A549 (cell line): Measurements from ENCODE around the gene KRT35.

ENCODE experiments used
- CBX2 ChIP-seq: fragments of 200-600 bp; sonication (generic); IDR thresholded peaks from 2 replicates; pipeline ENCODE4 v1.6.1; 2016; ENCODE audit warnings: low read depth, mild to moderate bottlenecking, borderline replicate concordance
- CEBPB ChIP-seq, 2 experiments: fragments of >200 bp in 1 of 2; sonication (Bioruptor Twin) in 1 of 2; formaldehyde crosslinking in 1 of 2; IDR thresholded peaks; 2 replicates each; pipeline ENCODE4 v1.6.1; 2012 to 2016
- ESRRA ChIP-seq: fragments of 150-350 bp; IDR thresholded peaks from 2 replicates; pipeline ENCODE4 v1.6.1; 2014; ENCODE audit warnings: mild to moderate bottlenecking, low read length, borderline replicate concordance
- HOXB13 ChIP-seq: fragments of 250-450 bp; sonication (Bioruptor Pico); IDR thresholded peaks from 2 replicates; pipeline ENCODE4 v1.5.0; 2020; ENCODE audit warnings: low read depth, mild to moderate bottlenecking, moderate library complexity
- JUN ChIP-seq, 2 experiments: fragments of >200 bp; sonication (Bioruptor Twin); formaldehyde crosslinking; IDR thresholded peaks; 2 replicates in 1 of 2; 3 replicates in 1 of 2; pipeline ENCODE4 v1.6.1; 2016 to 2017
- PHF8 ChIP-seq: fragments of 200-600 bp; sonication (generic); IDR thresholded peaks from 2 replicates; pipeline ENCODE4 v1.6.1; 2016; ENCODE audit warnings: low read depth, mild to moderate bottlenecking, antibody characterized with exemption, moderate library complexity, borderline replicate concordance
- POLR2A ChIP-seq: IDR thresholded peaks from 2 replicates; pipeline ENCODE4 v1.6.1; 2012; ENCODE audit warnings: mild to moderate bottlenecking, low read length
- RFX5 ChIP-seq: fragments of 450-650 bp; IDR thresholded peaks from 2 replicates; pipeline ENCODE4 v1.7.1; 2014; ENCODE audit warnings: antibody characterized with exemption, mild to moderate bottlenecking, moderate library complexity
- SMC3 ChIP-seq: fragments of >200 bp; sonication (Bioruptor Twin); formaldehyde crosslinking; IDR thresholded peaks from 3 replicates; pipeline ENCODE4 v1.6.1; 2018; ENCODE audit warnings: inconsistent platforms
- ZNF302 ChIP-seq: fragments of 250-450 bp; sonication (Bioruptor Pico); IDR thresholded peaks from 2 replicates; pipeline ENCODE4 v1.9.0; 2021; ENCODE audit warnings: inconsistent platforms, mild to moderate bottlenecking, moderate library complexity
- ZSCAN20 ChIP-seq: fragments of 250-450 bp; sonication (Bioruptor Pico); IDR thresholded peaks from 2 replicates; pipeline ENCODE4 v1.8.0; 2022; ENCODE audit warnings: mild to moderate bottlenecking, moderate library complexity
- TF ChIP-seq, protein P1 (sequence below): fragments of >200 bp; sonication (Bioruptor Twin); formaldehyde crosslinking; IDR thresholded peaks from 3 replicates; pipeline ENCODE4 v1.5.1; 2016
- TF ChIP-seq, protein P2 (sequence below): fragments of 450-650 bp; IDR thresholded peaks from 2 replicates; pipeline ENCODE4 v1.6.1; 2014; ENCODE audit warnings: antibody characterized with exemption
- TF ChIP-seq, protein P3 (sequence below): fragments of >200 bp; sonication (Bioruptor Twin); formaldehyde crosslinking; IDR thresholded peaks from 3 replicates; pipeline ENCODE4 v1.6.1; 2016

DNA sequence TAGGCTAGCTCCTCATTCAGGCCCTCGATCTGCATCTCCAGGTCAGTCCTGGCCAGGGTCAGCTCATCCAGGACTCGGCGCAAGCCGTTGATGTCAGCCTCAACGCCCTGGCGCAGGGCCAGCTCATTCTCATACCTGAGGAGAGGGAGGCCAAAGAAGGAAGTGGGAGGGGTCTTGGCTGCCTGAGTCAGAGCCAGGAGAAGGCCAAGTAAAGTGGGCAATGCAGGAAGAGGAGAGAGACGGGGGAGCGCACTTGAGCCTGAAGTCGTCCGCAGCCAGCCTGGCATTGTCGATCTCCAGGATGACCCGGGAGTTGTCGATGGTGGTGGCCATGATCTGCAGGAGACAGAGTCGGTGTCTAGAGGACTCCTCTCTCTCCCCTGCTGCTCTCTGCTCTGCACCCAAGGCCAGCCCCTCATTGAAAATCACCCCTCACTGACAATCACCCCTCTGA is 35.9 kb upstream of the KRT35 start:
- TF ChIP-seq, protein P1, sequence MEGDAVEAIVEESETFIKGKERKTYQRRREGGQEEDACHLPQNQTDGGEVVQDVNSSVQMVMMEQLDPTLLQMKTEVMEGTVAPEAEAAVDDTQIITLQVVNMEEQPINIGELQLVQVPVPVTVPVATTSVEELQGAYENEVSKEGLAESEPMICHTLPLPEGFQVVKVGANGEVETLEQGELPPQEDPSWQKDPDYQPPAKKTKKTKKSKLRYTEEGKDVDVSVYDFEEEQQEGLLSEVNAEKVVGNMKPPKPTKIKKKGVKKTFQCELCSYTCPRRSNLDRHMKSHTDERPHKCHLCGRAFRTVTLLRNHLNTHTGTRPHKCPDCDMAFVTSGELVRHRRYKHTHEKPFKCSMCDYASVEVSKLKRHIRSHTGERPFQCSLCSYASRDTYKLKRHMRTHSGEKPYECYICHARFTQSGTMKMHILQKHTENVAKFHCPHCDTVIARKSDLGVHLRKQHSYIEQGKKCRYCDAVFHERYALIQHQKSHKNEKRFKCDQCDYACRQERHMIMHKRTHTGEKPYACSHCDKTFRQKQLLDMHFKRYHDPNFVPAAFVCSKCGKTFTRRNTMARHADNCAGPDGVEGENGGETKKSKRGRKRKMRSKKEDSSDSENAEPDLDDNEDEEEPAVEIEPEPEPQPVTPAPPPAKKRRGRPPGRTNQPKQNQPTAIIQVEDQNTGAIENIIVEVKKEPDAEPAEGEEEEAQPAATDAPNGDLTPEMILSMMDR, result no peak
- no peak for TF ChIP-seq SMC3
- TF ChIP-seq, protein P2, sequence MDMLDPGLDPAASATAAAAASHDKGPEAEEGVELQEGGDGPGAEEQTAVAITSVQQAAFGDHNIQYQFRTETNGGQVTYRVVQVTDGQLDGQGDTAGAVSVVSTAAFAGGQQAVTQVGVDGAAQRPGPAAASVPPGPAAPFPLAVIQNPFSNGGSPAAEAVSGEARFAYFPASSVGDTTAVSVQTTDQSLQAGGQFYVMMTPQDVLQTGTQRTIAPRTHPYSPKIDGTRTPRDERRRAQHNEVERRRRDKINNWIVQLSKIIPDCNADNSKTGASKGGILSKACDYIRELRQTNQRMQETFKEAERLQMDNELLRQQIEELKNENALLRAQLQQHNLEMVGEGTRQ, result no peak
- no peak for TF ChIP-seq CBX2
- TF ChIP-seq HOXB13 (CRISPR knock-in tag), result no peak
- no peak for TF ChIP-seq ZNF302 (CRISPR knock-in tag)
- no peak for TF ChIP-seq ZSCAN20 (CRISPR knock-in tag)
- TF ChIP-seq POLR2A, result no peak
- no peak for TF ChIP-seq PHF8
- TF ChIP-seq JUN (IDR thresholded peaks at IDR 0.05), result no peak
- TF ChIP-seq RFX5, result no peak
- no peak for TF ChIP-seq CEBPB (IDR thresholded peaks at IDR 0.05)
- no peak for TF ChIP-seq ESRRA
- TF ChIP-seq, protein P3, sequence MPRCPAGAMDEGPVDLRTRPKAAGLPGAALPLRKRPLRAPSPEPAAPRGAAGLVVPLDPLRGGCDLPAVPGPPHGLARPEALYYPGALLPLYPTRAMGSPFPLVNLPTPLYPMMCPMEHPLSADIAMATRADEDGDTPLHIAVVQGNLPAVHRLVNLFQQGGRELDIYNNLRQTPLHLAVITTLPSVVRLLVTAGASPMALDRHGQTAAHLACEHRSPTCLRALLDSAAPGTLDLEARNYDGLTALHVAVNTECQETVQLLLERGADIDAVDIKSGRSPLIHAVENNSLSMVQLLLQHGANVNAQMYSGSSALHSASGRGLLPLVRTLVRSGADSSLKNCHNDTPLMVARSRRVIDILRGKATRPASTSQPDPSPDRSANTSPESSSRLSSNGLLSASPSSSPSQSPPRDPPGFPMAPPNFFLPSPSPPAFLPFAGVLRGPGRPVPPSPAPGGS, result no peak
